CD4-positive, alpha-beta T cell (primary cell): Measurements from ENCODE around the gene VGLL3. TPM values are rescaled to one million over a fixed set of nuclear protein-coding genes. Genes with fewer than 3 reads are reported as not detected.

ENCODE experiments used
- ATAC-seq: fragments of 200-7000 bp; cut with Tn5 transposase; one replicate; pipeline ENCODE4 v1.10.0; 2022; ENCODE audit warnings: mild to moderate bottlenecking; ENCODE audit not compliant: poor library complexity
- CTCF ChIA-PET: fragments of 350-600 bp; sonication (Branson Sonifier 250); formaldehyde crosslinking; loops from one replicate; lab custom pipeline; 2021; ENCODE audit warnings: antibody characterized with exemption, inconsistent platforms; lab: Charles Lee
- POLR2A ChIA-PET: fragments of 350-600 bp; sonication (Branson Sonifier 250); formaldehyde crosslinking; loops from one replicate; lab custom pipeline; 2021; ENCODE audit warnings: antibody characterized with exemption, inconsistent platforms; lab: Charles Lee
- DNase-seq, 14 experiments: peaks; one replicate each; pipeline ENCODE4 v3.0.0-alpha.2; 2013 to 2020; ENCODE audit warnings: mixed read lengths in 2 of 14
- H3K27ac ChIP-seq, 2 donors: one replicate each; pipeline versions ENCODE4 v1.5.1 to v1.7.0; 2013; ENCODE audit warnings: low read length in 2 of 2, low read depth in 1 of 2, mild to moderate bottlenecking in 1 of 2
- H3K27me3 ChIP-seq, 2 experiments: 1 replicate in 1 of 2; 2 replicates in 1 of 2; pipeline versions ENCODE4 v1.6.1 to v1.7.0; 2013; ENCODE audit warnings: low read length in 2 of 2, control low read depth in 1 of 2, mild to moderate bottlenecking in 1 of 2, moderate library complexity in 1 of 2; ENCODE audit not compliant: insufficient read depth in 2 of 2, control insufficient read depth in 1 of 2
- H3K36me3 ChIP-seq: one replicate; pipeline ENCODE4 v1.6.1; 2013; ENCODE audit warnings: low read length, control low read depth; ENCODE audit not compliant: insufficient read depth
- H3K4me1 ChIP-seq: one replicate; pipeline ENCODE4 v1.6.1; 2013; ENCODE audit warnings: low read length, control low read depth; ENCODE audit not compliant: insufficient read depth
- H3K4me3 ChIP-seq: one replicate; pipeline ENCODE4 v1.5.1; 2013; ENCODE audit warnings: mild to moderate bottlenecking, low read length, moderate library complexity
- H3K9me3 ChIP-seq, 2 experiments: 1 replicate in 1 of 2; 2 replicates in 1 of 2; pipeline versions ENCODE4 v1.6.1 to v1.7.0; 2013; ENCODE audit warnings: low read length in 2 of 2, mild to moderate bottlenecking in 2 of 2, control low read depth in 1 of 2, moderate library complexity in 1 of 2; ENCODE audit not compliant: control insufficient read depth in 1 of 2, insufficient read depth in 1 of 2
- H3K27ac Mint-ChIP-seq: one replicate; pipeline ENCODE4 v1.8.0; 2020; ENCODE audit warnings: mixed read lengths
- H3K27me3 Mint-ChIP-seq: one replicate; pipeline ENCODE4 v1.8.0; 2021; ENCODE audit warnings: mixed read lengths
- H3K36me3 Mint-ChIP-seq: one replicate; pipeline ENCODE4 v1.8.0; 2021; ENCODE audit warnings: low read depth, mixed read lengths
- H3K4me1 Mint-ChIP-seq: one replicate; pipeline ENCODE4 v1.8.0; 2021; ENCODE audit warnings: low read depth, mixed read lengths
- H3K4me3 Mint-ChIP-seq: one replicate; pipeline ENCODE4 v1.8.0; 2020; ENCODE audit warnings: mild to moderate bottlenecking, mixed read lengths
- H3K9me3 Mint-ChIP-seq: one replicate; pipeline ENCODE4 v1.8.0; 2020; ENCODE audit warnings: mixed read lengths
- intact Hi-C, 2 experiments: fragments of 100-400 bp; cut with DNase I in 1 of 2; cut with micrococcal nuclease in 1 of 2; formaldehyde crosslinking; loops; one replicate each; pipeline versions ENCODE4 v1.15.1 to v1.9.0; 2023 to 2025; cut with DNase I, micrococcal nuclease
- total RNA-seq, 174 experiments: library from RNA in 2 of 174; stranded (reverse) in 2 of 174; gene quantifications; one replicate each; pipeline ENCODE4 v1.2.3 and lab custom pipeline; 2021 to 2026
- TF ChIP-seq, protein P1 (sequence below): fragments of 200-600 bp; IDR thresholded peaks from one replicate; pipeline ENCODE4 v1.8.0; 2022; ENCODE audit warnings: antibody characterized with exemption, mild to moderate bottlenecking

VGLL3 gene
- total RNA-seq, 2 experiments from 2014 or later, result not detected

DNA sequence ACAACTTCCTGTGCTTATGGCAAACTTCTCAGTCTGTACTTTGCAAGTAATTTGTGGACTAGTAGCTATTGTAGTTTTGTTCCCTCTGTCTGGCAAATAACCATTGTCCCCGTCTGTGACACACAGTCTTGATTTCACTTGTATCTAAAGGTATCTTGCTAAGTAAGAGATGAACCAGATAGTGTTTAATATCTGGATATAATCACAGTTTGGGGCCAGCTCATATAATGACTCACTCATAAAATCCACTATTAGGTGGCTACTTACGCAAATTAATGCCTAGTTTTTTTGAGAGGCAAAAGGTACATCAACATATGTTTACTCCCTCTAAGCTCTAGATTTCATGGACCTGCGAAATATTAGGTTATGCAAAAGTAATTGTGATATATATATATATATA lies 30.4 kb downstream of the VGLL3 start:
- Histone ChIP-seq H3K27me3 (no peaks in the 10 kb centered on the region), H3K4me1 (no peaks in the 10 kb centered on the region), H3K9me3 (no peaks in the 10 kb centered on the region), H3K27ac (no peak overlapping the region), H3K36me3 (no peaks in the 10 kb centered on the region), H3K4me3 (no peak overlapping the region)
- Mint-ChIP-seq H3K4me3 (no peak overlapping the region), H3K27me3 (no peaks in the 10 kb centered on the region), H3K36me3 (no peaks in the 10 kb centered on the region), H3K9me3 (peaks cover 14% of the 10 kb centered on the region), H3K4me1 (no peaks in the 10 kb centered on the region), H3K27ac (no peak overlapping the region)
- TF ChIP-seq, protein P1, sequence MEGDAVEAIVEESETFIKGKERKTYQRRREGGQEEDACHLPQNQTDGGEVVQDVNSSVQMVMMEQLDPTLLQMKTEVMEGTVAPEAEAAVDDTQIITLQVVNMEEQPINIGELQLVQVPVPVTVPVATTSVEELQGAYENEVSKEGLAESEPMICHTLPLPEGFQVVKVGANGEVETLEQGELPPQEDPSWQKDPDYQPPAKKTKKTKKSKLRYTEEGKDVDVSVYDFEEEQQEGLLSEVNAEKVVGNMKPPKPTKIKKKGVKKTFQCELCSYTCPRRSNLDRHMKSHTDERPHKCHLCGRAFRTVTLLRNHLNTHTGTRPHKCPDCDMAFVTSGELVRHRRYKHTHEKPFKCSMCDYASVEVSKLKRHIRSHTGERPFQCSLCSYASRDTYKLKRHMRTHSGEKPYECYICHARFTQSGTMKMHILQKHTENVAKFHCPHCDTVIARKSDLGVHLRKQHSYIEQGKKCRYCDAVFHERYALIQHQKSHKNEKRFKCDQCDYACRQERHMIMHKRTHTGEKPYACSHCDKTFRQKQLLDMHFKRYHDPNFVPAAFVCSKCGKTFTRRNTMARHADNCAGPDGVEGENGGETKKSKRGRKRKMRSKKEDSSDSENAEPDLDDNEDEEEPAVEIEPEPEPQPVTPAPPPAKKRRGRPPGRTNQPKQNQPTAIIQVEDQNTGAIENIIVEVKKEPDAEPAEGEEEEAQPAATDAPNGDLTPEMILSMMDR, result no peak
- intact Hi-C loops, result no loop called here
- ATAC-seq (no peak), DNase-seq (no peak)
- CTCF ChIA-PET, result no interaction called here
- POLR2A ChIA-PET, result no interaction called here

DNA sequence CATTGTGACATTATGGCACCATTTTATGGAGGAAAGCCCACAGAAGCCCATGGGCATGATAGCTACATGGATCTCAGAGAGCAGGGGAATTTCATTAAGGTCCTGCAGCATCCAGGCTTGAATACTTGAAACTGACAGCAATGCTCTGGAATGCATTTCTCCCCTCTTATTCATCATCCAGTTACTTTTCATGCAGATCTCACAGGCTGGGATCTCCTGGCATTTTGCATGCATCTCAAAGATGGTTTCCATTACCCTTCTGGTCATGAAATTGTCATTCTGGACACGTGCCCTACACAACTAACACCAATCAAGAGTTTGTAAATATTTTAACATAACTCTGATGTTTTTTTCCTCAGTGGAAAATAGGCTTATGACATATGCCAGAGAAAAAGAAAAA lies 32.4 kb downstream of the VGLL3 start:
- CTCF ChIA-PET, result no interaction called here
- no peak overlapping the region for H3K27ac Mint-ChIP-seq

DNA sequence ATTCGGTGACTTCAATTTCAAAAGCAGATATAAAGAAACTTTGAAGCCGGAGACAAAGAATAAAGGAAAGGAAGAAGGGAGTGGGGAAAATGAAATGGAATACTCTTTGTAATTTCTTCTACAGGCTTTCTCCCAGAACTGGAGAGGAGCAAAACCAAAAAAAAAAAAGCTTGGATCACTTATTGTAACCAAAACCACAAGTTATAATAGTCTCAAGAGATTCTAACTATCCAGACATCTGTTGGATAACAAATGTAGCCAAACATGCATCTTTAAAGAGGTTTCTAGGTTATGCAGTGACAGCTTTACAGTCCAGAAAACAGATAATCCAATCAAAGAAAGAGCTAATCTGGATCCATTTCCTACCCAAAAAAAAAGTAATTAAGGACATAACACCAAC lies 36.2 kb downstream of the VGLL3 start:
- no peaks in the 10 kb centered on the region for H3K27me3 ChIP-seq
- H3K27ac Mint-ChIP-seq, result no peak overlapping the region
- ChIA-PET CTCF (no interaction called here), POLR2A (no interaction called here)
- H3K9me3 ChIP-seq, result no peaks in the 10 kb centered on the region
- H3K36me3 Mint-ChIP-seq, result no peaks in the 10 kb centered on the region
- no peaks in the 10 kb centered on the region for H3K27me3 Mint-ChIP-seq
- intact Hi-C loops, result no loop called here
- ATAC-seq (no peak), DNase-seq (no peak)
- no peaks in the 10 kb centered on the region for H3K4me1 Mint-ChIP-seq
- H3K9me3 Mint-ChIP-seq, result peaks cover 5% of the 10 kb centered on the region
- H3K4me3 ChIP-seq, result no peak overlapping the region
- H3K4me3 Mint-ChIP-seq, result no peak overlapping the region
- no peaks in the 10 kb centered on the region for H3K4me1 ChIP-seq
- TF ChIP-seq, protein P1, result no peak
- H3K36me3 ChIP-seq, result no peaks in the 10 kb centered on the region
- no peak overlapping the region for H3K27ac ChIP-seq

More for the DNA sequence above, 32.4 kb downstream of the VGLL3 start:
- Mint-ChIP-seq H3K4me1 (no peaks in the 10 kb centered on the region), H3K4me3 (no peak overlapping the region), H3K27me3 (no peaks in the 10 kb centered on the region), H3K9me3 (peaks cover 9% of the 10 kb centered on the region), H3K36me3 (no peaks in the 10 kb centered on the region)
- DNase-seq (no peak), ATAC-seq (no peak)
- TF ChIP-seq, protein P1, result no peak
- Histone ChIP-seq H3K9me3 (no peaks in the 10 kb centered on the region), H3K27ac (no peak overlapping the region), H3K36me3 (no peaks in the 10 kb centered on the region), H3K4me1 (no peaks in the 10 kb centered on the region), H3K4me3 (no peak overlapping the region), H3K27me3 (no peaks in the 10 kb centered on the region)
- POLR2A ChIA-PET, result no interaction called here
- intact Hi-C loops, result no loop called here
